Loucy (cell line): ENCODE data around the gene PAK3.

ENCODE experiments used
- EZH2phosphoT487 ChIP-seq: fragments of 200-600 bp; IDR thresholded peaks from 2 replicates; pipeline ENCODE4 v1.6.1; 2018; ENCODE audit warnings: antibody characterized with exemption, mild to moderate bottlenecking, moderate library complexity, borderline replicate concordance
- TF ChIP-seq, protein P1 (sequence below): fragments of 200-600 bp; sonication (generic); conservative IDR thresholded peaks from 2 replicates; pipeline ENCODE4 v1.5.1; 2014; ENCODE audit warnings: mild to moderate bottlenecking, antibody characterized with exemption, low read length

DNA sequence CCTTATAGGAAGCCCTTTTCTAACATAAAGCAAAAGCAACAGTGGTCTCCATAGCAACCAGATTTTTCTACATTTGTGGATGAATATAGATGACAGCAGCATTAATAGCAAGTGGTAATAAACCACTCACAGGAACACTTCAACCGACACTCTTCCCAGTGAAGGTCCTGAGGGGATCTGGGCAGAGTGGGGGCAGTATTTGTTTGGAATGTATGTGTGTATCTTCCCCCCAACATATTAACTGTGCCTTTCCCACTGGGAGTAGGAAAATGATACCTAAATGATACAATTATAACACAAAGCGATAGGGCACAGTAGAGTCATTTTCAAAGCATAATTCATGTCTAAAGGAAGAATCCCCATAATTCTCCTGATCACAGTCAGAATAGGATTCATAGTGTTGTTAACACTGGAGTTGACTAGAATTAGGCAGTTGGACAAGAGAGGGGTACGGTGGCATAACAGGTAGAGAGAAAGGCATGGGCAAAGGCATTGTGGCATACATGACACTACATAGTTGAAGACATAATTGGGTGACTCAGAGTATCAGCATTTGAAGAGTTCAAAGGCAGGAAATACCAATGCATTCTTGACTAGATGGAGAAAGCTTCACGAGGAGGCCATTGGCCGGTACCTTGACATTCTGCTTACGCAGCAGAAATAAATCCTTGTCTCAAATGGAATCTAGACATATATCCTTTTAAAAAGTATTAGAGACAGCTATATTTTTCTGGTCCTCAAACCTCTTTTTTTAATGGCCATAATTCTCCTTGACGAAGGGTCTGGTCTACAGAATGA is 159.1 kb downstream of the PAK3 start:
- TF ChIP-seq, protein P1, sequence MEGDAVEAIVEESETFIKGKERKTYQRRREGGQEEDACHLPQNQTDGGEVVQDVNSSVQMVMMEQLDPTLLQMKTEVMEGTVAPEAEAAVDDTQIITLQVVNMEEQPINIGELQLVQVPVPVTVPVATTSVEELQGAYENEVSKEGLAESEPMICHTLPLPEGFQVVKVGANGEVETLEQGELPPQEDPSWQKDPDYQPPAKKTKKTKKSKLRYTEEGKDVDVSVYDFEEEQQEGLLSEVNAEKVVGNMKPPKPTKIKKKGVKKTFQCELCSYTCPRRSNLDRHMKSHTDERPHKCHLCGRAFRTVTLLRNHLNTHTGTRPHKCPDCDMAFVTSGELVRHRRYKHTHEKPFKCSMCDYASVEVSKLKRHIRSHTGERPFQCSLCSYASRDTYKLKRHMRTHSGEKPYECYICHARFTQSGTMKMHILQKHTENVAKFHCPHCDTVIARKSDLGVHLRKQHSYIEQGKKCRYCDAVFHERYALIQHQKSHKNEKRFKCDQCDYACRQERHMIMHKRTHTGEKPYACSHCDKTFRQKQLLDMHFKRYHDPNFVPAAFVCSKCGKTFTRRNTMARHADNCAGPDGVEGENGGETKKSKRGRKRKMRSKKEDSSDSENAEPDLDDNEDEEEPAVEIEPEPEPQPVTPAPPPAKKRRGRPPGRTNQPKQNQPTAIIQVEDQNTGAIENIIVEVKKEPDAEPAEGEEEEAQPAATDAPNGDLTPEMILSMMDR, result no peak
- TF ChIP-seq EZH2phosphoT487, result no peak
